GM13977 (cell line): ENCODE results near the gene LCE4A.
A peak's percentile ranks its signal among the peaks of the same experiment; 100 is the strongest.

ENCODE experiments used
- DNase-seq: peaks from one replicate; pipeline ENCODE4 v3.0.0; 2012; ENCODE audit warnings: low spot score
- in situ Hi-C: fragments of 300-500 bp; cut with MboI; formaldehyde crosslinking; loops from one replicate; pipeline ENCODE4 v1.12.0; 2022; ENCODE audit warnings: low sequenced_read_pairs, low pct_unique_long_range_greater_than_20kb, mixed read lengths, inconsistent platforms; ENCODE audit not compliant: unreplicated experiment
- TF ChIP-seq, protein P1 (sequence below): IDR thresholded peaks from 2 replicates; pipeline ENCODE4 v1.5.1; 2012; ENCODE audit warnings: mild to moderate bottlenecking, control low read depth; ENCODE audit not compliant: insufficient read depth; ENCODE audit errors: extremely low read depth, missing control alignments

LCE4A gene

DNA sequence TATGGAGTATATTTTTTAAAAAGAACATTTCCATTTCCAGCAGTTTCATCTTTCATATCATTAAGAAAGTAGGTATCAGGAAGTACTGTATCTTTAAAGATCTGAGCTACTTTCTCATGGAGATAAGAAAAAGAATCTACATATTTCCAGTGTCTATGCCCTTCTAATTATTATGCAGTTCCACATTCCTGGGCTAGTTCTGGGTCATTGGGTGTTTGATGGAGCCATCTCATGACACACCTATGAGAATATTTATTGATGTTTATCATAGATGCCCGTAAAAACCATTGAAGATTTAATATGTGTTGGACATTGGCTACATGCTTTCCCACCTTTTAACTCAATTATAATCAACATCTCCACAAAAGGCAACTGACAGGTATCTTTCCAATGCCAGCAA, 21.0 kb downstream of the LCE4A start:
- DNase-seq, result no peak
- in situ Hi-C loops, result no loop called here
- TF ChIP-seq, protein P1, sequence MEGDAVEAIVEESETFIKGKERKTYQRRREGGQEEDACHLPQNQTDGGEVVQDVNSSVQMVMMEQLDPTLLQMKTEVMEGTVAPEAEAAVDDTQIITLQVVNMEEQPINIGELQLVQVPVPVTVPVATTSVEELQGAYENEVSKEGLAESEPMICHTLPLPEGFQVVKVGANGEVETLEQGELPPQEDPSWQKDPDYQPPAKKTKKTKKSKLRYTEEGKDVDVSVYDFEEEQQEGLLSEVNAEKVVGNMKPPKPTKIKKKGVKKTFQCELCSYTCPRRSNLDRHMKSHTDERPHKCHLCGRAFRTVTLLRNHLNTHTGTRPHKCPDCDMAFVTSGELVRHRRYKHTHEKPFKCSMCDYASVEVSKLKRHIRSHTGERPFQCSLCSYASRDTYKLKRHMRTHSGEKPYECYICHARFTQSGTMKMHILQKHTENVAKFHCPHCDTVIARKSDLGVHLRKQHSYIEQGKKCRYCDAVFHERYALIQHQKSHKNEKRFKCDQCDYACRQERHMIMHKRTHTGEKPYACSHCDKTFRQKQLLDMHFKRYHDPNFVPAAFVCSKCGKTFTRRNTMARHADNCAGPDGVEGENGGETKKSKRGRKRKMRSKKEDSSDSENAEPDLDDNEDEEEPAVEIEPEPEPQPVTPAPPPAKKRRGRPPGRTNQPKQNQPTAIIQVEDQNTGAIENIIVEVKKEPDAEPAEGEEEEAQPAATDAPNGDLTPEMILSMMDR, result no peak

DNA sequence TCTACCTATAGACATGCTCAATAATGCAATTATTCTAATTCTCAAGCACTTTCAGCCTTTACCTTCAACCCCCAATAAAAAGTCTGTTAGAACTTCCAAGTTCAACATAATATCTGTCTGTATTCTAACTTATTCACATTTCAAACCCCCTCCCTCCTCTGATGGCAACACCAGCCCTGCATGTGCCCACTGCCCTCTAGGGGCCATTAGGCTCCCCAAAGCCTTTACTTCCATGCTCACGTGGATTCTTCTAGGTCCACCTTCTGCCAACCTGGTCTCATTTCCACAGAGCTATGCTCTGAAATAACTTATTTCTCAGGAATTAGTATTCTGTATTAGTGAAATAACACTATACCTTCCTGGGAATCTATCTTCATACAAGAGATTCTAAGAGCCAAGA, 27.7 kb downstream of the LCE4A start:
- in situ Hi-C loops, result no loop called here

DNA sequence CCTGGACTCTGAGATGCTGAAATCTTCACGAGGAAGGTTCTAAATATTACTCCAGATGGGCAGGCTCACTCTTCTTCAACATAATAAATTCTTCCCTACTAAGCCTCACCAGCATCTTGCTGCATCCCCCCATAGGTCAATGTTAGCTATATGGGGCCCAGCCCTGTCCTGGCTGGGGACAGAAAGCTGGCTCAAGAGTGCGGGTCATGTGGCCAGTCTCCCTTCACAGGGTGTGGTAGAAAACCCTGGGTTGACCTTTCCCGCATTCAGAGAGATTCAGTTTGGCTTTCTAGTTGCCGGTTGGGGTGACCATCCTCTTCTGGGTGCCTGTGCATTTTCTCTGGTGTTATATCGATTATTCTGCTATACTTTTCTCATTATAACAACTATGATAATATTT, 30.0 kb downstream of the LCE4A start:
- no peak for DNase-seq
- in situ Hi-C loops, result no loop called here
- TF ChIP-seq, protein P1, result no peak

More for the DNA sequence above, 27.7 kb downstream of the LCE4A start:
- no peak for DNase-seq
- TF ChIP-seq, protein P1, result peak; percentile 15

DNA sequence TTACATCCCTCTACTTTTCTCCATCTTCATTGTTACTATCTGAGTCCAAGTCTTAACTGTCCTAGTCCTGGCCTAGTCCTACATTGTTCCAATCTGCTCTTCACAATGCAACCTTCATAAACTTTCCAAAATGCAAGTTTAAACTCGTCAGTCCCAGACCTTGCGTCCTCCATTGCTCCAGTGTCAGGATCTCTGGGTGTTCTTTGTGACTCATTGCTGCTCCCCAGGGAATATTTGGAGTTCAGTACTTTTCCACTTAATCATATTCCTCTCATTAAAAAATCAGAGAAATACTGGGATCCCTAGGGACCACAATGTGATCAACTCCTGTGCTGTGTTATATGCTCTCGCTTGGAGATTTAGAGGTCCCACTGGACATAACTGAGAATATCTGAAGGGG, 31.9 kb downstream of the LCE4A start:
- TF ChIP-seq, protein P1, result no peak
- in situ Hi-C loops, result no loop called here
- no peak for DNase-seq

DNA sequence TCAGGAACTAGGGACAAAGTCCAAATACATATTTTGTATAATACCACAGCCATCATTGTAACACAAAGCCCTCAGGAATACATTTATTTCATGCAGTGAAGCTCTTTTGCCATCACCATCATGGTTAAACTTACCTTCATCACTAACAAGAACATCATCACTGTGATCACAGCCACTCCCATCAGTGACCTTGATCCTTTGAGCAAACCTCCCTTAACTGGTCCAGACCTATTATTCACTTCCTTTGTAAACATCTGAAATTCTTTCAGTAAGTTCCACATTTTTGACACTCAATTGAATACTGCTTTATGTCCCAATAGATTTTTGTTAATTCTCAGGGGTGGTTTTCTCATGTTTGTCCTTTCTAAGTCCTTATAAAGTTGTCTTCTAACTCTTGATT, 33.7 kb downstream of the LCE4A start:
- no peak for DNase-seq
- in situ Hi-C loops, result no loop called here
- TF ChIP-seq, protein P1, result no peak

DNA sequence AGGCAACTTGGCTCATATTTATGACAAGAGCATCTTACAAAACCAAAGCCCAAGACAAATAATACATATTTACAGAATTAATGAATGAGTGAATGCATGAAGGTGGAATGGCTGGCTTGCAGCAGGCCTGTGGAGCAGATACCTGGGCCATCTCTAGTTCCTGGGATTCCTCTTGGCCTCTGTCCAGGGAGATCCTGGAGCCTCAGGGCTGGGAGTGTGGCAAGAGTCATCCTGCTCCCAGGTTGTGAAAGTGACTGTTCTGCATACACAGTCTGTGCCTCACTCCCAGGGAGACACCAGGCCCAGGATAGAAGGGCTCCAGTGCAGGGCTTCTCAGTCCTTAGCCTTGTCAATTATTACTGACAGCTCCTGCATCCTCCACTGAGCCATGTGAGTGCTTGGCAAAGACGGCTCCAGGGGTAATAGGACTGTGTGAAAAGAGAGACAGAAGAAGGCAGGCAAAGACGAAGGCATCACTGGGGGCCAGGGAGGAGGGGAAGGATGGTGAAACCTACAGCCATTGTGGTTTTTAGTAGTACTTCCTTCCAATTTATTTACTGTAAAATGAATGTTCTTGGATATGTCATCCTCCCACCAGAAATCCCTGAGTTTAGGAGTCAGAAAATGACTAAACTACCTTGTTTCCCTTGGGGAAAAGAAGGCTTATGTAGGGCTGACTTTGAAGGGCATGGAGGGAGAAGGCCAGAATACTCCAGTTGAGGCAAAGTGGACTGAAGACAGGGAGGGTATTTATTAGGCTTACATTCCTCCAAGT, 35.6 kb downstream of the LCE4A start:
- in situ Hi-C loops, result no loop called here
- TF ChIP-seq, protein P1, result no peak
- no peak for DNase-seq

DNA sequence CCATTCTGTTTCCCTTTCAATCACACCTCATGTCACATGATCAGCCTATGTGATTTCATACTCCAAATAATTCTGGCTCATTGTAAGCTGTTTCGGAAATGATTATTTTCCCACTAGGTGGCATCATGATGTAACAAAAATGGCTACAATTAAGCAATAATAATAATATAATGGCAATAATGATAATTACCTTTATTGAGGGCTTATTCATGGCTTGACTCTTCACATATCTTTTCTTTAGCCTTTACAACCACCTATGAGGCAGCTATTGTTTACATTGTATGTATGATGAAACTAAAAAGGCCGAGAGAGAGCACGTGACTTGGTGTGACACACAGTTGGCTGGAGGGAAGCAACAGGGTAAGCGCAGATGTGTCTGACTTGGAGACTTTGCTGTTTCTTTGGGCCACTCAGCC, 37.3 kb downstream of the LCE4A start:
- no peak for DNase-seq
- in situ Hi-C loops, result no loop called here

More for the DNA sequence above, 37.3 kb downstream of the LCE4A start:
- TF ChIP-seq, protein P1, result no peak
